HG03558 (cell line): ENCODE data around the gene PLEKHM3.

Experiments used
- ATAC-seq: cut with Tn5 transposase; IDR thresholded peaks from one replicate; pipeline ENCODE4 v1.9.1; 2021; ENCODE audit warnings: moderate number of reproducible peaks; ENCODE audit not compliant: unreplicated experiment; ENCODE audit errors: extremely low read depth

The PLEKHM3 gene

DNA sequence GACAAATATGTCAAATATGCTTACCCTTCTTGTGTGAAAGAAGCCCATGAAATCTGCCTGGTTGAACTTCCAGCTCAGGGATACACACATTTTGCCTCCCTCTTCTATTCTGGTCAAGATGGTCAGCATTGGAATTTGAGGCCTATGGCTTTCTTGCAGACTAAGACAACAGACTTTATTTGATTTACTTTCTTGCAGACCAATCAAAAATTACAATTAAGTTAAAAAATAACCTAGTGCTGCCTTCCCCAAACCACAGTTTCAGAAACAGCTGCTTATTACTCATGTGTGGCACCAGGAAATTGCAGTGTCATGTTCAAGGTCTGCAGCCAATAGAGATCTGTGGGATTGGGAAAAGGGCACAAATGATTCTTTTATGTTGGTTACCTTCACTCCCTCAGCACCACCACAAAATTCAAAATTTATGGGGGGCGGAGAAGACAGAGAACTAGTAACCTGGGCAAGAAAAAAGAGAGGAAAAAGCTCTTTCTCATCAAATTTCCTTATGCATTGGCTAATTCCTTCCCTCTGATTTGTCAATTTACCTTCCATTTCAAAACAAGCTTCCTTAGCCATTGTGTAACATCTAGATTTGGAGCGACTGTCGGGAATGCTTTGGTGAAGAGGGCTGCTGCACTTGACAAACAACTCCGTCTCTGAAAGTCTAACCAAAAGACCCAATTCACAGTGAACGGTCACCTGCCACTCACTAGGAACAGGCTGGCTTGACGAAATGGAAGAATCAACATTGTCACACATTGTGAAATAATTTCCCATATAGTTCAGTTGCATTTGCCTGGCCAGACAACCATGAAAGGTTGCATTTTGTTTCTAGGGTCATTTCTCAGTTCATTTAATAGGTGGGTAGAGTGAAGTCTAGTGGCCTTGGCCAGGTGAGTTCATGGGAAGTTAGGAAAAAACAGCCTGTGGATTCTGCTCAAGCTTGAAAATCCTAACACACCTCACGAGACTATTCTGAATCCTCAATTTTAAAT is 155.2 kb downstream of the PLEKHM3 start:
- ATAC-seq = no peak

GRCh38 chr2:207868855-207869596 is 156.3 kb downstream of the PLEKHM3 start:
- no peak for ATAC-seq

DNA sequence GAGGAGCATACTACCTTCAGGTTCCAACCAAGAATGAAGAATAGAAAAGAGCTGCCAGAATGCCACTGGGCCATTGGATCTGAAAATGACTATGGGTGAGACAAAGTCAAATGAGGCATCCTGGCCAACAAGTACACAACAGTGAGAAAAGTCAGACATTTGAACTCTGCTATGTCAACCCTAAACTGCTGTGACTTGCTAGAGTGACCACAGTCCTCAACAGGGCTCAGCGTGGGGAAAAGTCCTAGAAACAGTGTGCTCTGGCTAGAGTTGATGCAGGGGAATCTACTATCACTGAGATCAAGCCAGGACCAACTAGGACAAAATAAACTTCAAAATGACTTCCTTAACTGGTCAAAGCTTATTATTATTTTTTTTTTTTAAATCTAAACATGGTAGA is 157.4 kb downstream of the PLEKHM3 start:
- no peak for ATAC-seq

GRCh38 chr2:207867056-207867455 is 158.3 kb downstream of the PLEKHM3 start:
- no peak for ATAC-seq

GRCh38 chr2:207865210-207865609 is 160.1 kb downstream of the PLEKHM3 start:
- ATAC-seq = no peak

DNA sequence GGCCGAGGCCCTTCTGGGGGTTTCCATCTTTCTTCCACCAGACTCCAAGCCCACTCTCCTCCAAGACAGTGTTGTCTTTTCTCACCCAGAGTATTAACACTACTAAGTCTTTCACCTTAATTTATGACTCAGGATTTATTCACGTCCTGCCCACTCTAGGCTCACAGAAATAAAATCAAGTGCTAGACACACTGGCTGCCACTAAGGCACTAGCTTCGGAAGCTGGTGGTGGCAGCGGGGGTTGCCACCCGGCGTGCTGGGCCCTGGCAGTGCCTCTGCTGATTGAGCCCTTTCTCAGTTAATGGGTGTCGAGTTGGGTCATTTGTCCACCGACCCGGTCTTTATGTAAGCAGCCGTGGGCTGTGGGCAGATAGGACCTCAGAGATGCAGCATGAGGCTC is 162.0 kb downstream of the PLEKHM3 start:
- ATAC-seq = no peak

DNA sequence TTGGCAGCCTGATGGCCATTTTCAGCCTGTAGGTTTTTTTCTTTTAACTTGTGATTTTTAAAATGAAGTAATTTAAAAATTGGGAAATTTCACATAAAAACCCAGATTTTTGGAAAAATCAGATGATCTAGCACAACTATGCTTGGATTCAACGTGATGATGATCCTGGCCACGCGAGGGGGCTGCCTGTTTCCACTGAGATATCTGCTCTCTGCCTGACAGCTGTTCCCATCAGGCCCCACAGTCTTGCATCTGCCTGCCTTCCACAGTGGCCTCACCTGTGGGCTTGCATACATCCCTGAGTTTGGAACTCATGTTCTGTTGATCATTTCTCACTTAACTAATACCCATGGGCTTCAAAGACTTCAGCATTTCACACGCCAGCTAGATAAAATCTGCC is 163.5 kb downstream of the PLEKHM3 start:
- ATAC-seq = no peak

DNA sequence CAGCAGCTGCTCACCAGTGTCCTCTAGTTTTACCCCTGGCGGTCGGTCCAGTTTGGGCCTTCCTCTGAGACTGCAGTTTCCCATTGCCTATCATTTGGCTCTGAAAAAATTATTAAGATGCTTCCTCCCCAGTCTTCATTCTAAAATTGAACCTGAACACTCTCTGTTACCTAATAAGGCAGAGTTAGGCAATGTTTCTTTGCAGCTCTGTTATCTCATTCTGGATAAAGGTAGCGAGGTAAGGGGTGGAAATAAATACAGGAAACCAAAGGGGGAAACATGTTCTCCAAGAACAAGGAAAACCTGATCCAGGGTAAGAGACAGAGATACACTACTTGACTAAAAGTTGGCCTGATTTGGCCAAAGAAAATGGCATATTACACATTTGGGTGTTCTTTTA is 164.6 kb downstream of the PLEKHM3 start:
- ATAC-seq = no peak

DNA sequence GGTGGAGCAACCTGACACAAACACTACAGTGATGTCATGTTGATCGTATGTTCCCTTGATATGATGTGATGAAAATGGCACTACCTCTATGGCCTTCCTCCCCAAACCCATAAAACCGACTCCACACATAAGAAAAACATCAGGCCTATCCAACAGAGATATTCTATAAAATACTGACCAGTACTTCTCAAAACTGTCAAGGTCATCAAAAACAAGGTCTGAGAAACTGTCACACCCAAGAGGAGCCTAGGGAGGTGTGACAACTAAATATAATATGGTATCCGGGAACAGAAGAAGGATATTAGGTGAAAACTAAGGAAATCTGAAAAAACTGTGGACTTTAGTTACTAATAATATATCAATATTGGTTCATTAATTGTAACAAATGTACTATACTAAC is 169.7 kb downstream of the PLEKHM3 start:
- no peak for ATAC-seq

DNA sequence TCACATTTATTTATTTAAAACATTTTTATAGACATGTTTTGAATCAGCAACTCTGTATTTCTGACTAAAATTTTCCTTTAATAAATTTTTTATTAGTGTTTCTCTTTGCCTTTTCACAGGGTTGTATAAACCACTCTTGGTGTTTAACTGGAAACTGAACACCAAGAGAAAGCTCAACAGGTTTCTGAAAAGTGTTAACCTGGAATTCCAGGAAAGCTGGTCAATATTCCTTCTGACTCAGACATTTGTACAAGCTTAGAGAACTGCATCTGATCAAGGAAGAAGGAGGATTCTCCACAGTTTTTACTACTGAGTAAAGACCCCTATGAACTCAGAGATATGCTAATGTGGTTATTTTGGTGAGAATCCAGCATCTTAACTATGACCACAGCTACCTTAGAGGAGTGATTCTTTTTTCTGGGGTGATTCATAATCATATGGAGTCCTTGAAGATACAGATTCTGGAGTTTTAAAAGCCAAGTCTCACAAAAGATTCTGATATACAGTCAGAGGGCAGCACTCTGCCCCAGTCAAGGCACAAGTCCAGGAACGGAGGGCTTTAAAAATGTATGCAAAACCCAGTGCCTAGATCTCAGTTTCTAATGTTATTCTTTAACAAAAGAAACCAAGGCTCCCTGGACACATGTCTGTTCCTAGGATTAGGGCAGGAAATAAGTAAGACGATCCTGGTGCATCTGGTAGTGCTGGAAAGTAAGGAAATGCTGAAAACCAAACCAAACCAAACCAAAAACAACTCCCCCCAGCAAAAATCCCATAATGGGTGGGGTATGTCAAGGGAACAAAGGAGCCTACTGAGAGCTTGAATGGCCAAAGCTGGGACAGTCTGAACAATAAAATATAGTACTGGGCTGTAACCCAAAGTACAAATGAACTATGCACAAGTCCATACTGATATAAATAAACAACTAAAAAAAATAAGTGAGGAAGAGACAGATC is 170.6 kb downstream of the PLEKHM3 start:
- no peak for ATAC-seq

DNA sequence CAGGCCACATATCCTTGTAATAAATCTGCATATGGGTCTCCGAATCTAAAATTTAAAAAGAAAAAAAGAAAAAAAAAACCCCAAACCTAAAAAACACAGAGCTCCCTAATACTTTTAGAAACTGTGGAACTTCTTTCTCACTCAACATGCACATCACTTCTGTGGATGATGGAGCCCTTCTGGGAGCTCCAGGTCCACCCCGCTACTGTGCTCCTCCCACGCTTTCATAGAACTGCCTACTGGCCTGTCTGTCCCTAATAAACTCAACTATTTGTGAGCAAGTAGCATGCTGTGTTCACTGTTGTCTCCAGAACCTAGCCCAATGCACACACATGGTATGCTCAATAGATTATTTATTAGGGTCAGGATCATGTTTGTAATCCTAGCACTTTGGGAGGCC is 172.5 kb downstream of the PLEKHM3 start:
- ATAC-seq = no peak

DNA sequence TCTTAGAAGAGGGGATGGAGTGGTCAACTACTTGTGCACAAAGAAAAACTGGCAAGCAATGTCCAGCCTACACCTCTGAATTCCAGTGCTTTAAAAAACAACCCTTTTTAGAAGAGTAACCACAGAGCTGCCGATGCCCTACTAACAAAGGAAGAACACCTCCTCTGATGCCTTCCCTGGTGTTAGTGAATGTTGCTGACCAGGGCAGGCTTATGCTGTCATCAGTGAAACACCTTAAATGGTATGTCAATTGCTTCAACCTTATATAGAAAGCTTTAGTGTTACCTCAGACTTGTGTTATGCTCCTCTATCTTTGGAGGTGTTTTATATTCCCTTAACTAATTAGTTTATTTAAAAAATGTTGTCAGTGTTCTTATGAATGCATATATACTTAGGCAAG is 175.9 kb downstream of the PLEKHM3 start:
- ATAC-seq = no peak

GRCh38 chr2:207848545-207848928 is 176.8 kb downstream of the PLEKHM3 start:
- ATAC-seq = no peak

DNA sequence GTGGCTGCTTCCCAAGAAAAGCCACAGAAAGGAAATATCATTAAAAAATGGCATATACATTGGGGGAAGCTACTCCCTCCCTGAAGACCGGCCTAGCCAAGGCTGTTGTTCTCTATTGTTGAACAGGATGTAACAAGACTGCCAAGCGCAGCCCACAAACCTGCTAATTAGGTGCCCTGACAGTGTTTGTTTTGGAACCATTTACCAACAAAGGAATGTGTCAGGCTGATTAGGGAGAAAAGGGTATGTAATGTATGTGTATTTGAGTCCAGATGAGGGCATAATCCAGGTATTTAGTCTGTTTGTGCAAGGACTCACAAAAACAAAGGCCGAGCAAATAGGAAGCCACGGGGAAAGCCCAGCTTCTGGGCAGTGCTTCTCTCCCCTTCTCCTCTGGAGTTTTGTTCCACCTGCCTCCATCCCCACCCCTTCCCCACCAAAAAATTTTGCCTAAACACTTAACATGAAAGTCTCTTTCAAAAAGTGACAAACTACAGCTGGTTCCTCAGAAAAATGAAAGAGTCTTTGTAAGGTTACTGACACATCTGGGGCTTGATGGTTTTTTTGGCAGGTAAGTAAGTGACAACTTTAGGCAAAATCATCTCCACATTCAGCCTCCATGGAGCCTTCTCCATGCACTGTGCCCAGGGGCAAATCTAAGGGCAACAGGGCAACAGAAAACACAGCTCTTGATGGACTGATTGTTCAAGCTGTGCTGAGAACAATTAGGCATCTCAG is 177.4 kb downstream of the PLEKHM3 start:
- no peak for ATAC-seq

GRCh38 chr2:207847098-207847806 is 178.1 kb downstream of the PLEKHM3 start:
- ATAC-seq = no peak

DNA sequence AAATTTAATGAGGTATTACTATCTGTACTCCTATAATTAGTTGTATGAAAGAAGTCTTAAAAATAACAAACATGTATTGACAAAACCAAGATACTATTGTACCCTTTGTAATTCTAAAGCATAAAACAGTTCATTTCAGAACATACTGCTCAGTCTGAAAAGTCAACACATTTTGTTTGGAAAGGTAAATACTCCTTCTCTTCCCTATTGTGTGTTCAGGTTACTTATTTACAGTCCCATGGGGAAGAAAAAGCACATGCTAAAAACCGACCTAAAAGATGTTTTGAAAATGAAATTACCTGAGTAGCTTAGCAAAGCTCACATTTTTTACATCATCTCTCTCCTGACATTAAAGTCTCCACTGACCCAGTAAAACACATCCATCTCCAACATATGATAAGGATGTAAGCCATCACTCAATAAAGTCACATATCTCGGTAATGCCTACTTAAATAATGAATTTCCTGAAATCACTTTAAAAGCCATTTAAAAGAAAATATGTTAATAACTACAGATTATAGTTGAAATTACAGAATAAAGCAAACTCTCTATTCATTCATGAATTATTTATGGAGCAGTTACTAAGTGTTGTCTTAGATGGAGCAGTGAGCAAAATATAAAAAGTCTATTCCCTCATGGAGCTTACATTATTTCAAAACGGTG is 180.0 kb downstream of the PLEKHM3 start:
- no peak for ATAC-seq

DNA sequence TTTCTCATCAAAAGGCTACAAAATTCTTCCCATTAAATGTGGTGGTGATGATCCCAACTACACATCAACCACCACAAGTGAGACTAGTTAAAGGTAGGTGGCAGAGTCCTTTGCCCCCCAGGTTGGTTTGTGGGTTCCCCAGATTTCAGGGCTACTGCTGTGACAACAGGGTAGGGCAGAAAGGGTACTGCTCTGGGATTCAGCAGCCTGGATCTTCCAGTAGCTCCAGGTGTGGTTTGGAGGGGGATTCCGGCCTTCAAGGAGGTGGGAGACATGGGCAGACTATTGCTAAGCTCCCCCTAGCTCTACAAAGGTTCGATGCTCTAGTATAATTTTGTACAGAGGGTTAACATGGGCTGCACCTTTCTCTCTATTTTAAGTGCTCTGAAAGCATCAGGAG is 180.7 kb downstream of the PLEKHM3 start:
- no peak for ATAC-seq

- ATAC-seq = no peak
Measured at GRCh38 chr2:207840101-207840500, 185.2 kb downstream of the PLEKHM3 start.

- no peak for ATAC-seq
Measured at GRCh38 chr2:207839575-207839974, 185.8 kb downstream of the PLEKHM3 start.
